Measurements from ENCODE around the gene SERINC5.

SERINC5 gene

GRCh38 chr5:80182809-80183580, 72.9 kb downstream of the SERINC5 start:
- no peak overlapping the region for H3K4me3 ChIP-seq (ENCODE audit: low read depth, low read length)
- DNase-seq = no peak
- no peak for TF ChIP-seq CTCF (IDR thresholded peaks at IDR 0.05; ENCODE audit: low read depth, low read length)
- H3K36me3 ChIP-seq = no peaks in the 10 kb centered on the region
- peaks cover 30% of the 10 kb centered on the region for H3K4me1 ChIP-seq
- H3K27me3 ChIP-seq = no peaks in the 10 kb centered on the region
- H3K9me3 ChIP-seq = no peaks in the 10 kb centered on the region

- Histone ChIP-seq H3K4me1 (peaks cover 23% of the 10 kb centered on the region), H3K27me3 (no peaks in the 10 kb centered on the region), H3K9me3 (no peaks in the 10 kb centered on the region), H3K4me3 (ENCODE audit: low read depth, low read length) (no peak overlapping the region; the same call in 1 of the 2 replicates), H3K36me3 (peaks cover 9% of the 10 kb centered on the region)
- DNase-seq = no peak
- TF ChIP-seq CTCF (IDR thresholded peaks at IDR 0.05; ENCODE audit: low read depth, low read length) = no peak
Observed at GRCh38 chr5:80181618-80182211, 74.1 kb downstream of the SERINC5 start.

- DNase-seq = no peak
- no peak for TF ChIP-seq CTCF (IDR thresholded peaks at IDR 0.05; ENCODE audit: low read depth, low read length)
- Histone ChIP-seq H3K36me3 (peaks cover 27% of the 10 kb centered on the region), H3K4me3 (ENCODE audit: low read depth, low read length) (no peak overlapping the region), H3K9me3 (no peaks in the 10 kb centered on the region), H3K4me1 (peaks cover 22% of the 10 kb centered on the region), H3K27me3 (no peaks in the 10 kb centered on the region)
Observed at GRCh38 chr5:80177236-80177635, 78.6 kb downstream of the SERINC5 start.

GRCh38 chr5:80175337-80175736, 80.5 kb downstream of the SERINC5 start:
- Histone ChIP-seq H3K27me3 (no peaks in the 10 kb centered on the region), H3K36me3 (peaks cover 30% of the 10 kb centered on the region), H3K9me3 (no peaks in the 10 kb centered on the region), H3K4me1 (peaks cover 27% of the 10 kb centered on the region), H3K4me3 (ENCODE audit: low read depth, low read length) (no peak overlapping the region)
- TF ChIP-seq CTCF (IDR thresholded peaks at IDR 0.05; ENCODE audit: low read depth, low read length) = no peak
- DNase-seq = no peak

- no peaks in the 10 kb centered on the region for H3K9me3 ChIP-seq
- H3K36me3 ChIP-seq = peaks cover 30% of the 10 kb centered on the region
- peaks cover 26% of the 10 kb centered on the region for H3K4me1 ChIP-seq
- H3K27me3 ChIP-seq = no peaks in the 10 kb centered on the region
- TF ChIP-seq CTCF (IDR thresholded peaks at IDR 0.05; ENCODE audit: low read depth, low read length) = no peak
- H3K4me3 ChIP-seq (ENCODE audit: low read depth, low read length) = no peak overlapping the region
- DNase-seq = no peak
Observed at GRCh38 chr5:80174790-80175189, 81.1 kb downstream of the SERINC5 start.

GRCh38 chr5:80172067-80172695, 83.7 kb downstream of the SERINC5 start:
- H3K4me3 ChIP-seq (ENCODE audit: low read depth, low read length) = no peak overlapping the region
- DNase-seq = no peak
- peaks cover 34% of the 10 kb centered on the region for H3K4me1 ChIP-seq
- peaks cover 31% of the 10 kb centered on the region for H3K36me3 ChIP-seq
- no peaks in the 10 kb centered on the region for H3K27me3 ChIP-seq
- TF ChIP-seq CTCF (IDR thresholded peaks at IDR 0.05; ENCODE audit: low read depth, low read length) = no peak
- no peaks in the 10 kb centered on the region for H3K9me3 ChIP-seq
